D721Med (cell line): ENCODE measurements around the gene EPHB3.

ENCODE experiments used
- DNase-seq: peaks from one replicate; pipeline ENCODE4 v3.0.0; 2011; ENCODE audit warnings: low spot score; ENCODE audit not compliant: insufficient read length
- FAIRE-seq: peaks from 2 replicates; lab custom pipeline; 2011; peaks lifted over from hg19 to GRCh38; lab: Jason Lieb, UNC
- CTCF ChIP-seq: IDR thresholded peaks from 2 replicates; pipeline ENCODE4 v1.5.1; 2012; ENCODE audit warnings: mild to moderate bottlenecking, control low read depth; ENCODE audit not compliant: insufficient read depth; ENCODE audit errors: missing control alignments

The EPHB3 gene

GRCh38 chr3:184570489-184570888 is 8.9 kb downstream of the EPHB3 start:
- FAIRE-seq, result no peak
- TF ChIP-seq CTCF, result no peak
- no peak for DNase-seq

- FAIRE-seq (no peak), DNase-seq (no peak)
- no peak for TF ChIP-seq CTCF
Observed at GRCh38 chr3:184571750-184572377, 10.3 kb downstream of the EPHB3 start.

GRCh38 chr3:184572633-184573270 is 11.2 kb downstream of the EPHB3 start:
- FAIRE-seq, result no peak
- DNase-seq, result no peak
- no peak for TF ChIP-seq CTCF

GRCh38 chr3:184574515-184575417 is 13.2 kb downstream of the EPHB3 start:
- FAIRE-seq, result no peak
- TF ChIP-seq CTCF, result no peak

GRCh38 chr3:184575701-184576100 is 14.1 kb downstream of the EPHB3 start:
- DNase-seq (no peak), FAIRE-seq (no peak)
- no peak for TF ChIP-seq CTCF

More at GRCh38 chr3:184574515-184575417, 13.2 kb downstream of the EPHB3 start:
- no peak for DNase-seq

GRCh38 chr3:184576457-184577240 is 15.1 kb downstream of the EPHB3 start:
- TF ChIP-seq CTCF, result no peak
- DNase-seq, result no peak
- no peak for FAIRE-seq
